ENCODE data around the gene IFNAR1.
"Not testable (repeated sequence)": the region's sequence is repeated elsewhere in the genome, so short reads cannot be mapped to it uniquely, and the experiment has no call there.

IFNAR1 gene

DNA sequence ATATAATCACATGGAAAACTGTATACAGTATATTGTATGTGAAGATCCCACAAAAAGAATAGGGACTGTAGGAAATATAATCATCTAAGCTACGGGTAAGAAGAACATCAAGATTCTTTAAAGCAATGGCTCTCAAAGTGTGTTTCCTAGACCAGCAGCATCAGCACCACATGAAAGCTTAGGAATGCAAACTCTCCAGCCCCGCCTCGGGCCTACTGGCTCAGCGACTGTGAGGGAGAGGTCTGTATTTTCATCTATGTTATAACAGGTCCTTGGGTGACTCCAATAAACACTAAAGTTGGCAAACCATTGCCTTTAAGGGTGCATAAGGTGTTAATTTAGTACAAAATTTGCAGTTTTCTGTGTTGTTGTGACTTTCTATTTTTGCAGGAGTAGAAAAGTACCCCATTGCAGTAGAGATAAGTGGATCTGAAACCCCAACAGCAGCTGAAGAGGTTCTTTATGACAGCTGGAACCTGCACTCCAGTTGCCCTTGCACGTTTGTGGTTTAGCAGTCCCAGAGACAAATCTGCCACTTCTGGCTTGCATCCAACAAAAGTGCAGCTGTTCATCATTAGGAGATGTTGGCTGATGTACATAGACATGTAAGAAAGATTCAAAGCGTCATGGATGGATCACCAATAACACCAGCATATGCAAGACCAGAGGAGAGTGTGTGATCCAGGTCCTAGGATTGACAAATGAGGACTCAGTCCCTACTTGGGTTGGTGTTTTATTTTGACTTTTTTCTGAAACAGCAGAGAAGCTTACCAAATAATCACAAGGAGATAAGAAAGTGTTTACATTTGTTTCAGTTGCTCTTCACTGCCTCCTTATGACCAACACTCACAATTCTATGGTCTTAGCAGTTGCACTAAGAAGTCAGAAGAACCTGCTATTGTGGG lies 15.9 kb upstream of the IFNAR1 start:
- DNase-seq: peak; percentile 34

- DNase-seq: no peak
These were observed 15.0 kb upstream of the IFNAR1 start for GRCh38 chr21:33309778-33310177.

DNA sequence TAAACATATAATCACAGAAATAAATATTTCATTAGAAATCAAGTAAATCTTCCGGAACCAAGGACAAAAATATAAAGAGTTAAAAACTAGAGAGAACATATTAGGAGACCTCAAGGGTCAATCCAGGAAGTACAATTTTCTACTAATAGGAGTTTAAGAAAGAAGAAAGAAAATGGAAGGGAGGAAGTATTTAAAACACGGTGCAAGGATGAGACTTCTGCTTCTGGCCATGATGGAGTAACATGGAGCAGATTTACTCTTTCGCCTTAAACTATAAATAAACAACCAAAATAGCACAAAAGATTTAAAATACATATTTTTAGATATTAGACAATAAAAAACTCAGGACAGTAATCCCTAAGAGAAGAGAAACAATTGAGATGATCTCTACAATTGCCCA lies 12.6 kb upstream of the IFNAR1 start:
- no peak for DNase-seq

DNA sequence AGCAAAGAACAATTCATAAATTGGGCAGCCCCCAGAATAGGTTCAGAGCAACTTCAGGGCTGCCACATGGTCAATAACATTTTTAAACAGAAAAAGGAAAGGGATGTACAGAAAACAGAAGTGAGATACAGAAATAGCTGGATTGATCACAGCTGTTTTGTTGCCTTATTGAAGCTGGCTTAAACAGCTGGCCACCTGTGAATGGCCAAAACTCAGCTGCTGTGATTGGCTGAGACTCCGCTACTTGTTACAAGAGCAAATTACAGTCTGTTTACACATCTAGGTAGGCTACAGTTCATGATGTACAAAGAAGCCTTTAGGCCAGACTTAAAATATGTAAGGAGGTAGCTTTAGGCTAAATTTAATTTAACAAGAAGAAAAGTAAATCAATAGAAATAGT lies 11.6 kb upstream of the IFNAR1 start:
- no peak for DNase-seq

- no peak for DNase-seq
These were observed 11.2 kb upstream of the IFNAR1 start for GRCh38 chr21:33313611-33314010.

- DNase-seq: no peak
These were observed 10.7 kb upstream of the IFNAR1 start for GRCh38 chr21:33314111-33314510.

DNA sequence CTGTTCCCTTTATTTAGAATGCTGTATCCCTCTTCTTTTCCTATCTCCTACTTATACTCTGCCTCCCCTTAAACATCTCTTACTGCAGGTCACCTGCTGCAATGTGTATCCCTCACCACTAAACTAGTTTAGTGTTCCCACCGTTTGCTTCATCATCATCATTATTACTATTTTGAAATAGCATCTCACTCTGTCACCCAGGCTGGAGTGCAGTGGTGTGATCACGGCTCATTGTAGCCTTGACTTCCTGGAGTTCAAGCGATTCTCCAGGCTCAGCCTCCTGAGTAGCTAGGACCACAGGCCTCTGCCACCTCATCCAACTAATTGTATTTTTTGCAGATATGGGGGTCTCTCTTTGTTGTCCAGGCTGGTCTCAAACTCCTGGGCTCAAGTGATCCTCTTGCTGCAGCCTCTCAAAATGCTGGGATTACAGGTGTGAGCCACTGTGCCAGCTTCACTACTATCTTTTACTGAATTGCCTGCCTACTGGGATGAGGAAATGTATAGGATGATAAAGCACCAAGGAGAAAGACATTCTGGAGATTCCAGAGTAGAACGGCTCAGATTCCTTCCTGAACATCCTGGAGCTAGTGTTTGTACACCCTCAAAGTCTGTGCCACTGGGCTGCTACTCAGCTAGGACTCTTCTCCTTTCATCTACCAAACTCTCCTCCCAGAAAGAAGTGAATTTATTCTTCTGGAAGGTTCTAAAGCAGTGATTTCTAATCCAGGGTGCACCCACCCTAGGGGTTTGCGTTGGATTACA lies 8.6 kb upstream of the IFNAR1 start:
- DNase-seq: no peak

DNA sequence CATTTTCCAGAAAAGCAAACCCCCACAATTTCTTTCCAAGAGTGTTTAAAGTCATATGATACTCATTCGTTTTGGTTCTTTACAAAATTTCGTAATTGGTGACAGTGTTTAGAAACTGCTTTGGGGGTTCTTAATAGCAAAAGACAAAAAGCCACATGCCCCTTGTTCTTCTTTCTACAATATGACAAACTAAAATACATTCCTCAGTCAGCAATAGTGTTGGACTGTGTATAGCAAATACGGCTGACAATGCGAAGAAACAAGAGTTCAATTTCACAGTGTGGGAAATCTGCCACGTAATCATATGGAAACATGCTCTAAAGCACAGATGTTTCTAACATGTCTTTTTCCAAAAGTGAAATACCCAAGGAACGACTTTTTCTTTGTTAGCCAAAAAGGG lies 7.6 kb upstream of the IFNAR1 start:
- DNase-seq: no peak

GRCh38 chr21:33317786-33318486 lies 6.8 kb upstream of the IFNAR1 start:
- DNase-seq: no peak

DNA sequence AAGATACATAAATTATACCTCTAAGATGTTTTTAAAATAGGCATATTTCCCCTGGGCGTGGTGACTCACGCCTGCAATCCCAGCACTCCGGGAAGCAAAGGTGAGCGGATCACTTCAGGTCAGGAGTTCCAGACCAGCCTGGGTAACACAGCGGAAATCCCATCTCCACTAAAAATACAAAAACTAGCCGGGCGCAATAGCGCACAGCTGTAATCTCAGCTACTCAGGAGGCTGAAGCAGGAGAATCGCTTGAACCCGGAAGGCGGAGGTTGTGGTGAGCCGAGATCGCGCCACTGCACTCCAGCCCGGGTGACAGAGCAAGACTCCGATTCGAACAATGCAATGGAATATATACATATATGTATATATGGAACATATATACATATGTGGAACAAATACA lies 3.8 kb upstream of the IFNAR1 start:
- DNase-seq: not testable (repeated sequence)

GRCh38 chr21:33323610-33324009 lies 1.2 kb upstream of the IFNAR1 start:
- DNase-seq: not testable (repeated sequence)

- DNase-seq: peak; percentile 78
These were observed 675 bp downstream of the IFNAR1 start for GRCh38 chr21:33325222-33326067.

- DNase-seq: no peak
These were observed 2.6 kb downstream of the IFNAR1 start for GRCh38 chr21:33327326-33327725.

DNA sequence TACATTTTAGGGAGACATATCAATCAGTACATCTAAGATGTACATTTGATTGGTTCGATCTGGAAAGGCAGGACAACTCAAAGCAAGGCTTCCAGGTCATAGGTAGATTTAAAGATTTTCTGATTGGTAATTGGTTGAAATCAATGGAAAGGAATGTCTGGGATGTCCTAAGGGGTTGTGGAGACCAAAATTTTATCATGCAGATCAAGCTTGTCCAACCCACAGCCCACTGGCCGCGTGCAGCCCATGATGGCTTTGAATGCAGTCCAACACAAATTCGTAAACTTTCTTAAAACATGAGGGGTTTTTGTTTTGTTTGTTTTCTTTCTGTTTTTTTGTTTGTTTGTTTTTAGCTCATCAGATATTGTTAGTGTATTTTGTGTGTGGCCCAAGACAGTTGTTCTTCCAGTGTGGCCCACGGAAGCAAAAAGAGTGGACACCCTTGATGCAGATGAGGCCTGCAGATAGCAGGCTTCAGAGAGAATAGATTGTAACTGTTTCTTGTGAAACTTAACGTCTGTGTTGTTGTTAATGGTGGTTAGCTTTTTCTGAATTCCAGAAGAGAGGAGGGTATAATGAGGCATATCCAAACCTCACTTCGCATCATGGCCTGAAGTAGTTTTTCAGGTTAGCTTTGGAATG lies 3.1 kb downstream of the IFNAR1 start:
- no peak for DNase-seq

GRCh38 chr21:33330726-33331125 lies 6.0 kb downstream of the IFNAR1 start:
- no peak for DNase-seq

DNA sequence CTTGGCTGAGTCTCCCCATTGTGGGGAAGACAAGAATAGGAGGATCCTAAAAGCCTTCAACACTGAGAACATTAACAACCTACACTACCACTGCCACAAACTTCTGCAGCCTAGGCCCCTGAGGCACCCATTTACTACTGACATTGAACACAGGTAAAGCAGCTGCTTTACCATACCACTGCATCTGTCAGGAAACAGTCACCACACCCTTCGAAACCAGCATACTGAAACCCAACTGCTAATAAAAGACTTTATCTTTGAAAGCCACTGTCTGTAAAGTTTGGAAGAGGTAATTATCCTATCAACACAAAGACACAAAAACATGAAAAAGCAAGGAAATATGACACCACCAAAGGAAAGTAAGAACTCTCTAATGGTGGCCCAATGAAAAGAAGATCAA lies 7.4 kb downstream of the IFNAR1 start:
- peak; percentile 24 for DNase-seq

- DNase-seq: no peak
These were observed 9.4 kb downstream of the IFNAR1 start for GRCh38 chr21:33334191-33334590.

- DNase-seq: no peak
These were observed 10.1 kb downstream of the IFNAR1 start for GRCh38 chr21:33334824-33335223.

GRCh38 chr21:33339135-33339534 lies 14.4 kb downstream of the IFNAR1 start:
- no peak for DNase-seq

GRCh38 chr21:33339918-33340317 lies 15.1 kb downstream of the IFNAR1 start:
- no peak for DNase-seq

GRCh38 chr21:33345751-33346238 lies 21.0 kb downstream of the IFNAR1 start:
- DNase-seq: no peak

DNA sequence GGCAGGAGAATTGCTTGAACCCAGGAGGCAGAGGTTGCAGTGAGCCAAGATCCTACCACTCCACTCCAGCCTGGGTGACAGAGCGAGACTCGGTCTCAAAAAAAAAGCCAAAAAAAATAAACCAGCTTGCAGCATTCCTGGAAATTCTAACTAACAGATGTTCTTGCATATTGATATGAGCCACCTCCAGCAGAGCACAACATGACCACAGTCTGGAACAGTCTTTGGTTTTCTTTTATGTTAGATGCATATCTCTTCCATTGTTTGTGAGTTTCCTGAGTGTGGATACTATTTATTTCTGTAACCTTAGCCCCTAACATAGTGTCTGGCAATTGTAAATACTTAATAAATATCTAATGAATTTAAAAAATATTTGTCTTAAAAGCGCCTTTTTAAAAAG lies 23.9 kb downstream of the IFNAR1 start:
- DNase-seq: no peak
